ENCODE results near the gene GDF2.

The GDF2 gene

GRCh38 chr10:47291682-47292081, 30.6 kb upstream of the GDF2 start:
- no peak for DNase-seq (ENCODE audit: low read depth)

GRCh38 chr10:47294057-47294456, 28.2 kb upstream of the GDF2 start:
- DNase-seq (ENCODE audit: low read depth) = no peak

- DNase-seq (ENCODE audit: low read depth) = no peak
Observed at GRCh38 chr10:47294501-47294900, 27.8 kb upstream of the GDF2 start.

GRCh38 chr10:47295411-47295810, 26.8 kb upstream of the GDF2 start:
- DNase-seq (ENCODE audit: low read depth) = no peak

- no peak for DNase-seq (ENCODE audit: low read depth)
Observed at GRCh38 chr10:47296156-47296894, 25.9 kb upstream of the GDF2 start.

GRCh38 chr10:47296941-47297340, 25.3 kb upstream of the GDF2 start:
- no peak for DNase-seq (ENCODE audit: low read depth)

- DNase-seq (ENCODE audit: low read depth) = no peak
Observed at GRCh38 chr10:47297866-47298540, 24.3 kb upstream of the GDF2 start.

- no peak for DNase-seq (ENCODE audit: low read depth)
Observed at GRCh38 chr10:47298715-47299114, 23.5 kb upstream of the GDF2 start.

GRCh38 chr10:47299611-47300428, 22.4 kb upstream of the GDF2 start, which contains the start of gene GDF10:
GDF10 (plus strand) TSS chr10:47300197; CDS start chr10:47300652, 455 bp downstream.
- no peak for DNase-seq (ENCODE audit: low read depth)

- no peak for DNase-seq (ENCODE audit: low read depth)
Observed at GRCh38 chr10:47300429-47300931, 21.8 kb upstream of the GDF2 start.

GRCh38 chr10:47301833-47302232, 20.4 kb upstream of the GDF2 start:
- no peak for DNase-seq (ENCODE audit: low read depth)

GRCh38 chr10:47303105-47303504, 19.1 kb upstream of the GDF2 start:
- DNase-seq (ENCODE audit: low read depth) = no peak

- no peak for DNase-seq (ENCODE audit: low read depth)
Observed at GRCh38 chr10:47303866-47304265, 18.4 kb upstream of the GDF2 start.

- DNase-seq (ENCODE audit: low read depth) = no peak
Observed at GRCh38 chr10:47305566-47305965, 16.7 kb upstream of the GDF2 start.

- DNase-seq (ENCODE audit: low read depth) = no peak
Observed at GRCh38 chr10:47306387-47307210, 15.7 kb upstream of the GDF2 start.

GRCh38 chr10:47307381-47307780, 14.9 kb upstream of the GDF2 start:
- no peak for DNase-seq (ENCODE audit: low read depth)

GRCh38 chr10:47308775-47309174, 13.5 kb upstream of the GDF2 start:
- DNase-seq (ENCODE audit: low read depth) = no peak

- DNase-seq (ENCODE audit: low read depth) = no peak
Observed at GRCh38 chr10:47309408-47310089, 12.7 kb upstream of the GDF2 start.

- DNase-seq (ENCODE audit: low read depth) = no peak
Observed at GRCh38 chr10:47310090-47310505, 12.2 kb upstream of the GDF2 start.

- DNase-seq (ENCODE audit: low read depth) = no peak
Observed at GRCh38 chr10:47311193-47311931, 10.9 kb upstream of the GDF2 start.

Data from activated T-helper 9 cell treated with anti-CD3 and anti-CD28 coated beads, Interleukin-2, amount 50 U/mL, for 16 hours (primary cell).